NCI-H510A (cell line): Measurements from ENCODE around the gene SIRT4.
"Not testable (repeated sequence)": the region's sequence is repeated elsewhere in the genome, so short reads cannot be mapped to it uniquely, and the experiment has no call there.

Experiments used
- DNase-seq: peaks from one replicate; lab custom pipeline; 2025; lab: John Stamatoyannopoulos, UW

The SIRT4 gene

DNA sequence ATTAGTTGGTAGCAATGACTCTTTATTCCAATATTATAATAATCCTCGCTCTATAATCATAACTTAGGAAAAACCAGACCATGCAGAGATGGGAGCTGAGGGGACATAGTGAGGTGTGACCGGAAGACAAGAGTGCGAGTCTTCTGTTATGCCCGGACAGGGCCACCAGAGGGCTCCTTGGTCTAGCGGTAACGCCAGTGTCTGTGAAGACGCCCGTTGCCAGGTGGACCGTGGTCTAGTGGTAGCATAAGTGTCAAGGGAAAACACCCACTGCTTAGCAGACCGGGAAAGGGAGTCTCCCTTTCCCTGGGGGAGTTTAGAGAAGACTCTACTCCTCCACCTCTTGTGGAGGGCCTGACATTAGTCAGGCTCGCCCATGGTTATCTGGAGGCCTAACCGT, 33.3 kb downstream of the SIRT4 start:
- DNase-seq = not testable (repeated sequence)

DNA sequence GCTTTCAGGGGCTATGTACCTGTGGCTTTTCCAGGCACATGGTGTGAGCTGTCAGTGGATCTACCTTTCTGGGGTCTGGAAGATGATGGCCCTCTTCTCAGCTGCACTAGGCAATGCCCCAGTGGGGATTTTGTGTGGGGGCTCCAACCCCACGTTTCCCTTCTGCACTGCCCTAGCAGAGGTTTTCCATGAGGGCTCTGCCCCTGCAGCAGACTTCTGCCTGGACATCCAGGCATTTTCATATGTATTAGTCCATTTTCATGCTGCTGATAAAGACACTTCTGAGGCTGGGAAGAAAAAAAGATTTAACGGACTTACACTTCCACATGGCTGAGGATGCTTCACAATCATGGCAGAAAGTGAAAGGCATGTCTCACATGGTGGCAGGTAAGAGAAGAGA, 34.3 kb downstream of the SIRT4 start:
- DNase-seq = not testable (repeated sequence)

DNA sequence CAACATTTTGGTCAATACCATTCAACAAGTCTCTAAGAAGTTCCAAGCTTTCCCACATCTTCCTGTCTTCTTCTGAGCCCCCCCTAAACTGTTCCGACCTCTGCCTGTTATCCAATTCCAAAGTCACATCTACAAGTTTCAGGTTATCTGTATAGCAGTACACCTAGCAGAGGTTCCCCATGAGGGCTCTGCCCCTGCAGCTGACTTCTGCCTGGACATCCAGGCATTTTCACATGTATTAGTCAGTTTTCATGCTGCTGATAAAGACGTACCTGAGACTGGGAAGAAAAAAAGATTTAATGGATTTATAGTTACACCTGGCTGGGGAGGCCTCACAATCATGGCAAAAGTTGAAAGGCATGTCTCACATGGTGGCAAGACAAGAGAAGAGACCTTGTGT, 35.6 kb downstream of the SIRT4 start:
- DNase-seq = no peak

DNA sequence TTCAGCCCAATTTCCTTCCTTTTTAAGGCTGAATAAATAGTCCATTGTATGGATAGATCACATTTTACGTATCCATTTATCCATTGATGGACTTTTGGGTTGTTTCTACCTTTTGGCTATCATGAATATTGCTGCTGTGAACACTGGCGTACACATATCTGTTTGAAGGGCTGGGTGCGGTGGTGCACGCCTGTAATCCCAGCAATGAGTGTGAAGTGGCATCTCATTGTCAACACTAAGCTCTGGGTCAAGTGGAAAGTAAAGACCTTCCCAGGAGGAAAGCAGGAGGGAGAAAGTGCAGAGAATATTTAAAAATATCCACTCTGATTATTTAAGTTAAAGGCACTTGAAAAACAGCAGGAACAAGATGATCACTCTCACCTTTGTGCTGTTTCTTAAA, 37.1 kb downstream of the SIRT4 start:
- no peak for DNase-seq

DNA sequence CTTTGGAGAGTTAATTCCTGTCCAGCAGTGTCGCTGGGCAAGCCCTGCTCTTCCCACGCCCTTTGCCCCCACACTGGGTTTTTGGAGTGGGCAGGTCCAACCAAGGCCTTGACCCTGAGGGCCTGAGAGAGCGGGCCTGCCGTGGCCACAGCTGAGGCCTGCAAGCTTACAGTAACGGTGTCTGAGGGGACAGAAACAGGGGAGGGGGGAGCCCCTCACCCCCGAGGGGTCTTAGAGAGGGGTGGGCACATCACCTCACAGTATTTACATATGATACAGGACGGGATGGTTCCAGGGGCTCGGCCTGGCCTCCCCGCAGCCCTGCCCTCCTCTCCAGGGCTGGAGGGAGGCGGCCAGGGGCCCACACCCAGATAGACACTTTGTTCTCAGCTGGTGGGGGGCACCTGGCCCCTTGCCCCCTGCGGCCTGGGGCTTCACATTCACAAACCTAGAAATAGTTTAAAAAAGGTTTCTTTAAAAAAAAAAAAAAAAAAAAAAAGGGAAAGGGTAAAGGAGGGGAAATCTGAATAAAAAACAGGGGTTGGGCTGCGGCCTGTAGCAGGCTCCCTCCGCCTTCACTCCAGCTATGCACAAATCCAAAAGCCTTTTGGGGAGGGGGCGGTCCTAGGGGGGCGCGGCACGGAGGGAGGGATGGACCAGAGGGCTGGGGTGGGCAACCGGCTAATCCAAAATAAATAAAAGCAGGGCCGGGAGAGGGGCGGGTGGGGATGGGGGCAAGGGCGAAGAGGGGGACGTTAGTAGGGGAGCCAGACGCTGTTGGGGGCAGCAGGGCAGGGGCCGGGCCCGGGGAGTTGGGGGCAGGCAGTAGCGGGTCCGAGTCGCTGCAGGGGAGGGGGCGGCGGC, 40.3 kb downstream of the SIRT4 start:
- no peak for DNase-seq

DNA sequence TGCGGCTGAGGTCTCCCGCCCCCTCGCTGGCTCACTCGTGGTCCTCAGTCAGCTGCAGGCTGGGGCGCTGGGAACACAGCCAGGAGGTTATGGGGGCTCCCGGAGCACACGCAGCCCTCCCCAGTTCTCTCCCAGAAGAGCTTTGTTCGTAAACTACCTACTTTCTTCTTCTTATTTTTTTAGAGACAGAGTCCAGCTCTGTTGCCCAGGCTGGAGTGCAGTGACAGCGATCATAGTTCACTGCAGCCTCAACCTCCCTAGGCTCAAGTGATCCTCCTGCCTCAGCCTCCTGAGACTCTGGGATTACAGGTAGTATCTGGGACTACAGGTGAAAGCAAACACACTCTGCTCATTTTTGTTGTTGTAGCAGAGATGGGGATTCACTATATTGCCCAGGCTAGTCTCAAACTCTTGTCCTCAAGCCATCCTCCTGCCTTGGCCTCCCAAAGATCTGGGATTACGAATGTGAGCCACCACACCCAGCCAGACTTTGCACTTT, 41.0 kb downstream of the SIRT4 start:
- no peak for DNase-seq

DNA sequence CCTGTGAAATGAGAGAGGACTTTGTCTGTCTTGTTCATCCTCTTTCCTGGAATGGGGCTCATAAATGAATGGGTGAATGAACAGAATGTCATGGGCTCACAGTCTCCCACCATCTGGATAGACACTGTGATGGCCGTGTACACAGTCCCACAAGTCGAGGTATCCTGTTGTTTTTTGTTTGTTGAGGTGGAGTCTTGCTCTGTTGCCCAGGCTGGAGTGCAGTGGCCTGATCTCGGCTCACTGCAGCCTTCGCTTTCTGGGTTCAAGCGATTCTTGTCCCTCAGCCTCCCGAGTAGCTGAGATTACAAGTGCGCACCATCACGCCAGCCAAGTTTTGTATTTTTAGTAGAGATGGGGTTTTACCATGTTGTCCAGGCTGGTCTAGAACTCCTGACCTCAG, 41.6 kb downstream of the SIRT4 start:
- no peak for DNase-seq

DNA sequence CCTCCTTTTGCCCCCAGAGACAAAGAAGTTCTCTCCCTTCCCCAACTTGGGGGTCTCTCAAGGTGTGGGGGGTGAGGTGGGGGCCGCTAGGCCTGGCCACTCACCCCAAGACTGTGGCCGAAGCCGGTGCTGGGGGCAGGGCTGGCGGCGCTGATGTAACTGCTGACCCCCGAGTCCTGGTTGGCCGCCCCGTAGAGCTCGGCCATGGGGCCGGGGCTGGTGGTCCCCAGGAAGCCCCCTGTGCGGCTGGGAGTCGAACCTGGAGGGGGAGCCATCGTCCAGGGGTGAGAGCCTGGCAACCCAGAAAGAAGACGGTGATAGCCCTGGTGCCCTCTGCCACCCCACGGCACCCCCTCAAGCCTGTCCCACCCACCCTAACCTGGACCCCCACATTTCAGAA, 43.9 kb downstream of the SIRT4 start:
- DNase-seq = no peak

DNA sequence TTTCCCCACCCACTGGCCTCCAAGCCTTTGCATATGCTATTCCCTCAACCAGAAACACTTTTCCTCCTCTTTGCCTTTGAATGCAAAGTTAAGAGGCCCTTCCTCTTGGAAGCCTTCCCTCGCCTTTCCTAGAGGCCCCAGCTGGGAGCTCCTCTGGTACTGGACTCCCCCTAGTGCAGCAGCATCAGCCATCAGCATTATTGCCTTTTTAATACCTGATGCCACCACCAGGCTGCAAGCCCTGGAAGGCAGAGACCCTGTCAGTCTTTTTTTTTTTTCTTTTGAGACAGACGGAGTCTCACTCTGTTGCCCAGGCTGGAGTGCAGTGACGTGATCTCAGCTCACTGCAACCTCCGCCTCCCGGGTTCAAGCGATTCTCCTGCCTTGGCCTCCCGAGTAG, 44.6 kb downstream of the SIRT4 start:
- no peak for DNase-seq

DNA sequence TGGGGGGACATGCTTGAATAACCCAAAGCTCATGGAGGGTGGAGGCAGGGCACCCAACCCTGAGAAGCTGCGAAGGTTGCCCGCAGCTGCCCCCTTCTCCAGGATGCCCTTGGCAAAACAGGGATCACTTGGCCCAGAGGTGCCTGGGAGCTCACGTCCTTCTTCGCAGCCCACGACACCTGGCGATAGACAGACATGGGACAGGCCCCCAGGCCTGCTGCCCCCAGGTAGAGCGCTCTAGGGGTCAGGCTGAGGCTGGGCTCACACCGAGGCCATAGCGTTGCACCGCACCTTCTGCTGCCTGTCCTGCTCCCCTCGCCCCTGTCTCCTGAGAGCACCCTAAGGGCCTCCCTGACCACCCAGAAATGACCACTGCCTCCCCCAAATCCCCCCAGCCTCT, 45.6 kb downstream of the SIRT4 start:
- no peak for DNase-seq

DNA sequence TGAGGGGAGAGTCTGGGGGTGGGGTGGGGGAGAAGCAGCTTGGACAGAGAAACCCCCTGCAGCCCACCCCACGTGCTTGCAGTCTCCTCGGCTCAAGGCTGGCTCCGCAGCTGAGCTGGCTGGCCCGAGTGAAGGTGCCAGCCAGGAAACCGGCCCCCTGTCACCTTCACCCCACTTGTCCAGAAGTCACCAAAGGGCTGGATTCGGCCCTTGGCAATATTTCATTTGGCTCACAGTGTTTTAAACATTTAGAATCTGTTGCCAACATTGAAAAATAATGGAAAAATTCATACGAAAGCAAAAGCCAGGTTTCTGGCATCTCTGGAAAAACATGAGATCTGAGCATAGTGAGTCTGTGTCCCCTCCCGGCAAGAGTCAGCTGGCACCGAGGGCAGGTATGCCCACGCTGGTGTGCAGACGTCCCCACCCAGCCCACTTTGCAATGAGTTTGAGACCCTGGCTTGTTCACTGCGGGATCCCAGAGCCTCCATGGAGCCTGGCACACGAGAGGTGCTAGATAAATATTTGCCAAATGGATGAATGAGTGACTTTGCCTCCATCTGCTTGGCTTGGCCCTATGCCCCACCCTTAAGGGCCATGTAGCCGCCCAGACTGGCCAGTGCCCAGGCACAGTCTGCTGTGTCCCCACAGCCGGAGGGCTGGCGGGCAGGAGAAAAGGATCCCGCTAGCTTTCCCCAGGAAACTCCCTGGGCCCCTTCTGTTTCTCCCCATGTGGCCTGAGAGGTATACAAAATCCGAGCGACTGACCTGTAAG, 48.6 kb downstream of the SIRT4 start:
- DNase-seq = no peak

DNA sequence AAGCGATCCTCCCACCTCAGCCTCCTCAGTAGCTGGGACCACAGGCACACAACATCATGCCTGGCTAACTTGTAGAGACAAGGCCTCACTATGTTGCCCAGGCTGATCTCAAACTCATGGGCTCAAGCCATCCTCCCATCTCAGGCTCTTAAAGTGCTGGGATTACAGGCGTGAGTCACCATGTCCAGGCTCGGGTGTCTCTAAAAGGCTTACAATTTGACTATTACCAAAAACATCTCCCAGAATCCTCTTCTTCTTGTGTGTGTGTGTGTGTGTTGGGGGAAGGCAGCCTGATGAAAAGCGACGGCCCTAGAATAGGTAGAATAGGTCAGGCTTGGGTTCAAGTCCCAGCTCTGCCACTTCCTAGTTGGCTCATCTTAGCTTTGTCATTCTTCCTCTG, 50.0 kb downstream of the SIRT4 start:
- DNase-seq = no peak

DNA sequence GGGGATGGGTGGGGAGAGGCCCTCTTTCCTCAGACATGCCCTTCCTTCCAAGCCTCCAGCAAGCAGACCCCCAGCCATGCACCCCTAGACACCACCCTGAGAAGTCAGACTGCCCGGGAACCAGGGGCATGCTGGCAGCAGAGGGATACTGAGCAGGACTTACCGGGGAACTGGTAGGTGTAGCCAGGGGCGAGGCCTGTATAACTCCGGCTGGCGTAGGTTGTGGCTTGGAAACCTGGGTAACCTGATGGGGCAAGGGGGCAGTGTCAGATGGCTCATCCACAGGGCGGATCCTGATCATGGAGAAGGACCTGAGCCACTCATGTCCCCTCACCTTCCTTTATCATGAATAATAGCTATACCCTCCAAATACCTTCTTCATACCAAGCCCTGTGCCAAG, 51.0 kb downstream of the SIRT4 start:
- no peak for DNase-seq

DNA sequence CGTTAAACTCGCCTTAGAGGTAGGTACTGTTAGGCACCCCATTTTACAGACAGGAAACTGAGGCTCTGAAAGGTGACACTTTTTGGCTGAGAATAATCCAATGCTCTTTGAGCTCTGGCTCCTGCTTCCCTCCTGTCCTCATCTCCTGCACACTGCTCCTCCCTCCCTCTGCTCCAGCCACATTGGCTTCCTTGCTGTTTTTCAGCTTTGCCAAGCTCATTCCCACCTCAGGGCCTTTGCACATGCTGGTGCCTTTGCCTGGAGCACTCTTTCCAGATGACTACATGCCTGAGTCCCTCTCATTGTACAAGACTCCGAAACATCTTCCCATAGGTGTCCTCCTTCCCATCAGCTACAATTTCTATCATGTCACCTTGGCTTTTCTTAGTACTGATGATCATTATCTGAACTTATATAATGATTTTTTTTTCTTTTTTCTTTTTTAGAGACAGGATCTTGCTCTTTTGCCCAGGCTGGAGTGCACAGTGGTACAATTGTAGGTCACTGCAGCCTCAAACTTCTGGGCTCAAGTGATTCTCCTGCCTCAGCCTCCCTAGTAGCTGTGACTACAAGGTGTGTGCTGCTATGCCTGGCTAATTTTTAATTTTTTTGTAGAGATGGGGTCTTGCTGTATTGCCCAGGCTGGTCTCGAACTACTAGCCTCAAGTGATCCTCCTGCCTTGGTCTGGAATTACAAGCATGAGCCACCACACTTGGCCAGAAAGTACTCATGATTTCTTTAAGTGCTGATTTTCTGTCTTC, 51.6 kb downstream of the SIRT4 start:
- DNase-seq = no peak

DNA sequence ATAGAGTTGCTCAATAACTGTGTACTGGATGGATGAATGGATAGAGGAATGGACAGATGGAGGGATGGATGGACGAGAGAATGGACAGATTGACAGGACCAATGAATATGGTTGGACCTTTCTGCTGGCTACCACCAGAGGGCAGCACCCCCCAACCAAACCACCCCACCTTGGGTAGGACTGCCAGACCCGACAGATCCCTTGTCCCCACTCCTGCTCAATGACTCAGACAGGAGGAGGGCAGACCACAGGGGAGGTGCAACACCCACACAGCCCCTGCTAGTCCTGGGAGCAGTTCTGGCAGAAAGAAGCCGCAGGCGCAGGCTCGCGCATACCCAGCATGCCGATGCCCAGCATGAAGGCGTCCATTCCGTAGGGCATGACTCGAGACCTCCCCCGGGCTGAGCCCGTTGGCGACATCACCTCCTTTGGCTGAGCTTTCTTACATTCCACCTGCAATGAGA, 54.5 kb downstream of the SIRT4 start:
- no peak for DNase-seq

DNA sequence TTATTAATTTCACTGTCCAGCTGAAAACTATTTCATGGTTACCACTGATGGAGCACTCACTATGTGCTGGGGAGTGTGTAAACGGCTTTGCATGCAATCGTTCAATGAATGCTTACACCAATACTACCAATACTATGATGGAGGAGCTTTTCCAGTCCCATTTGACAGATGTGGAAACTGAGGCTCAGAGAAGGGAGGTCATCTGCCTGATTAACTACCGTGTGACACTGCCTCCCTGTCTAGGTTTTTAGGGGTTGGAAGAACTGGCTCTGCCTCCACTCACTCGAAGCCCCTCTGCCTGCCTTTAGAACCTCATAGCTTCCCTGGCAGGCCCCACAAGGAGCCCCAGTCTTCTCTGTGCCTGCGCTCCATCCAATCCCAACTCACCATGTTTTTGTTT, 55.0 kb downstream of the SIRT4 start:
- no peak for DNase-seq

DNA sequence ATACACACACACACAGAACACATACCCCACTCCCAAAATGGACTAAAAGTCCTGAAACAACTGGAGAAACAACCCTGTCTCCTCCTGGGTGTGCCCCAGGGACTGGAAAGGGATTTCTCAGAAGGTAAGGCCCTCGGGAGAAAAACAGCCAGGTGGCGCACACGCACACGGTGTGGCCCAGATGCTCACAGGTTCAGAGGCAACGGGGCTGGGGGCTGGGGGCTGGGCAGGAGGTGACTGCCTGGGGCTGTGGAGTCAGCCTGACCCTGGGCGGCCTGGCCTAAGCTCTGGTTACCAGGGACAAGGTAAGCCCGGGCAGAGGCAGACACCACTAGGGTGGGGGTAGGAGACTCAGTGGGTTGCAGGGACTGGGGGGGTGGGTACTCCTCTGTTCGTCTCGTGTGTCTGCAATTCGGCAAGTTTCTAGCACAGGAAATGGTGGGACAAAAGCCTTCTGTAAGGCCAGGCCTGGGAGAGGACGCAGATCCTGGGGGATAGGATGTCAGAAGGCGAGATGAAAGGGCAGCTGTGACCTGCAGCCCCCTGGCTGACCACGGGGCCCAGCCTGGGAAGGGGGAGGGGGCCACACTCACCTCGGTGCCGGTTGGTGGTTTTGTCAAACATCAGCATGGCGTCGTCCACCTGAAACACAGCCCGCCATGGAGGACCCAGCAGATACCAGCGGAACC, 56.4 kb downstream of the SIRT4 start:
- DNase-seq = no peak

DNA sequence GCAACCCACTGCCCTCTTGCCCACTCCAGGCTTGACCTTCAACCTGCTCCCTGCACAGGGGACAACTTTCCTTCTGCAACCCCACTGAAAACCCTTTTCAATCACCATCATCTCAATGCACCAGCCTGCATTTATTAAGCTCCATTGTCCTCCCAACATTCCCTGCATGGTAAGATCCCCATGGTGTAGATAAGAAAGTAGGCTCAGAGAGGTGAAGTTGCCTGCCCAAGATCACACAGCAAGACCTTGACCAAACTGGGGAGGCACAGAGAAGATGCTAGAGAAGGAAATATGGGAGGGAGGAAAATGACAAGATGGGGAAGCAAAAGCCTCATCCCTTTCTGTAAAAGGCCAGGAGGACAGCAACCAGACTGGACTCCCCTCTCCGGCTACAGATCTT, 57.0 kb downstream of the SIRT4 start:
- no peak for DNase-seq

DNA sequence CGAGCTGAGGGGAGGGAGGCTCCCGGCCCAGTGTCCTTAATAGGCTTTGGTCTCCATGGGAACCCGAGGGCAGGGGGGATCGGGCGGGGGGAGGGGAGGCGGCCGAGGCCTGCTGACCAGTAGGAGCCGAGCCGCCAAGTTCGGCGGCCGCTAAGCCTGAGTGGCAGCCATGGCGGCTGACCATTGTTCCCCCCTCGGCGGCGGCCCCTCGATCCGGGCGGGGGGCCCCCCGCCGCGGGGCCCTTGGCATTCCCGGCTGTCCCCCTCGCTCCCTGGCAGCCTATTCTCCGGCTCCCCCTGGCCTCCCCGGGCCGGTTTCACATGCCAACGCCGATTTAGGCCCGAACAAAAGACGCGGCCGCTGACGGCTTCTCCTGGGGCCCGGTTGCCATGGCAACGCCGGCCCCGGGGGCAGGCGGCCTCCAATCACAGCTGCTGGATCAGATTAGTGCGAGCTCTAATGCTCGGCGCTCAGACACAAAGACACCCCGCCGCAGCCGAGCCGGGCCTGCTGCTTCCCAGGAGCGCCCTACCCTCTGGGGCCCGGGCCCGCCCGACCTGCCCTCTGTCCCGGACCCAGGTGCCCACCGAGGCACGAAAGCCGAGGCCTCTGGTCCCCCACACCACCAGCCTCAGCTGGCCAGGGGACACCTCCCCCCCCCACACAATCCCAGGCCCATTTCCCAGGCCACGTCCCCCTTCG, 59.5 kb downstream of the SIRT4 start:
- no peak for DNase-seq
